T-helper 22 cell (primary cell): ENCODE results near the gene KRTAP19-1.
"Not testable (repeated sequence)": the region's sequence is repeated elsewhere in the genome, so short reads cannot be mapped to it uniquely, and the experiment has no call there.

Source experiments
- DNase-seq: peaks from one replicate; pipeline ENCODE4 v3.0.0-alpha.2; 2020; ENCODE audit warnings: low read depth

The KRTAP19-1 gene

GRCh38 chr21:30480145-30480544 lies at the start of gene KRTAP19-1:
Gene KRTAP19-1, minus strand, starts transcription at chr21:30480367. Its CDS starts 50 bp downstream, at chr21:30480317.
- DNase-seq, result no peak

GRCh38 chr21:30518876-30519275 lies 38.7 kb upstream of the KRTAP19-1 start:
- no peak for DNase-seq

GRCh38 chr21:30515681-30516080 lies 35.5 kb upstream of the KRTAP19-1 start:
- DNase-seq, result no peak

- DNase-seq, result not testable (repeated sequence)
These were observed 25.5 kb upstream of the KRTAP19-1 start for GRCh38 chr21:30505621-30506205.

GRCh38 chr21:30502041-30502440 lies 21.9 kb upstream of the KRTAP19-1 start, which contains the start of gene KRTAP19-5:
Gene KRTAP19-5, minus strand, starts transcription at chr21:30502141. Its CDS starts 51 bp downstream, at chr21:30502090.
- DNase-seq, result no peak

GRCh38 chr21:30497065-30497464 lies 16.9 kb upstream of the KRTAP19-1 start, which contains the start of gene KRTAP19-4:
Gene KRTAP19-4, minus strand, starts transcription at chr21:30497165. Its CDS starts 55 bp downstream, at chr21:30497110.
- DNase-seq, result no peak

GRCh38 chr21:30491963-30492428 lies 11.8 kb upstream of the KRTAP19-1 start, which contains the start of gene KRTAP19-3:
Gene KRTAP19-3, minus strand, starts transcription at chr21:30492013. Its CDS starts 56 bp downstream, at chr21:30491957.
- no peak for DNase-seq

- no peak for DNase-seq
These were observed 7.2 kb upstream of the KRTAP19-1 start, which contains the start of gene KRTAP19-2 for GRCh38 chr21:30487336-30487735. Gene KRTAP19-2, minus strand, starts transcription at chr21:30487436. Its CDS starts 88 bp downstream, at chr21:30487348.

- no peak for DNase-seq
These were observed 6.0 kb upstream of the KRTAP19-1 start for GRCh38 chr21:30486180-30486579.

GRCh38 chr21:30482130-30482529 lies 2.0 kb upstream of the KRTAP19-1 start:
- DNase-seq, result no peak

GRCh38 chr21:30479259-30479658 lies 908 bp downstream of the KRTAP19-1 start:
- DNase-seq, result no peak

GRCh38 chr21:30478004-30478403 lies 2.2 kb downstream of the KRTAP19-1 start:
- DNase-seq, result no peak

- DNase-seq, result no peak
These were observed 11.1 kb downstream of the KRTAP19-1 start for GRCh38 chr21:30468900-30469714.

GRCh38 chr21:30463713-30464112 lies 16.5 kb downstream of the KRTAP19-1 start:
- DNase-seq, result no peak

GRCh38 chr21:30448514-30448913 lies 31.7 kb downstream of the KRTAP19-1 start:
- DNase-seq, result no peak

GRCh38 chr21:30447056-30447455 lies 33.1 kb downstream of the KRTAP19-1 start:
- DNase-seq, result no peak

GRCh38 chr21:30444204-30444603 lies 36.0 kb downstream of the KRTAP19-1 start:
- no peak for DNase-seq

- no peak for DNase-seq
These were observed 36.9 kb downstream of the KRTAP19-1 start for GRCh38 chr21:30443226-30443625.

- DNase-seq, result no peak
These were observed 40.2 kb downstream of the KRTAP19-1 start, which contains the start of gene KRTAP15-1 for GRCh38 chr21:30439975-30440374. Gene KRTAP15-1, plus strand, starts transcription at chr21:30440275. Its CDS starts 53 bp downstream, at chr21:30440328.

- no peak for DNase-seq
These were observed 43.1 kb downstream of the KRTAP19-1 start for GRCh38 chr21:30437010-30437565.

GRCh38 chr21:30434033-30434631 lies 46.0 kb downstream of the KRTAP19-1 start:
- DNase-seq, result no peak

- no peak for DNase-seq
These were observed 50.0 kb downstream of the KRTAP19-1 start, which contains the start of gene KRTAP13-4 for GRCh38 chr21:30430170-30430655. Gene KRTAP13-4, plus strand, starts transcription at chr21:30430220. Its CDS starts 56 bp downstream, at chr21:30430276.
